GM18511 (cell line): ENCODE results near the gene RABL6.
"Not testable (repeated sequence)": the region's sequence is repeated elsewhere in the genome, so short reads cannot be mapped to it uniquely, and the experiment has no call there.

Source experiments
- ATAC-seq: cut with Tn5 transposase; IDR thresholded peaks from one replicate; pipeline ENCODE4 v1.9.1; 2021; ENCODE audit warnings: mild to moderate bottlenecking, moderate library complexity; ENCODE audit not compliant: unreplicated experiment

The RABL6 gene

DNA sequence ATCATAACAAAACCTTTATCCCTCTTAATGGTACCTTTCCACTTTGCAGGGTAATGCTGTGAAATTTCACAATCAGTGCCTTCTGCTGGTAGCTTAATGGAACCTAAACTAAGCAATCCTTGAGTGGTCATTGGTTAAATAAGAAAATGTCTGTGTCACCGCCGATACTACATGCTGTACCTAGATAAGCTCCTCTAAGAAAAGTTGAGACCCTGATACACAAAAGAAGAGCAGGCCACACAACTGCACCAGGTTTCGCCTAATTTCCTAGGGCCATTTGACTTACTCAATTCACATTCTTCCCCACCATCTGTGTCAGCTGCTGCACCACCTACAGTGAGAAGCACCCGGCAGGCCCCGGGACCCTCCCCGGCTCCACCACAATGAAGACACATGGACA is 67.4 kb downstream of the RABL6 start:
- no peak for ATAC-seq

DNA sequence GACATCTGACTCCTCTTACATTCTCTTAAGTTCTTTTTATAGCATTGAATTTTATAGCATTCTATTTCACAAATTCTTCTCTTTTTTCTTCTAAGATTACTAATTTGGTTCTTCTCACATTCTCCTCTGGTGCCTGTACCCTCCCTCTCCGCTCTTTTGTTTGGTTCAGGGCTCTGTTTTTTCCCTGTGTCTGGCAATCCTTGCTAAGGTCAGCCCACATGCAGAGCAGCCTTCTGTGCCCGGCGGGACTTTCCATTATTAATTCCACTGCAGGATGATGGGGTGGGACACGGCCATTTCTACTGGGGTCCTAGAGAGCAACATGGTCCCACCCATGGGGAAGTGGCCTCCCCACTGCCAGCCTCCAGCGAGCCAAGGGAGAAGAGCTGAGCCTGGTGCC is 68.7 kb downstream of the RABL6 start:
- ATAC-seq: no peak

- no peak for ATAC-seq
Observed at GRCh38 chr9:136880651-136881050, 72.9 kb downstream of the RABL6 start.

GRCh38 chr9:136881691-136882108 is 74.0 kb downstream of the RABL6 start:
- ATAC-seq: peak; percentile 46

DNA sequence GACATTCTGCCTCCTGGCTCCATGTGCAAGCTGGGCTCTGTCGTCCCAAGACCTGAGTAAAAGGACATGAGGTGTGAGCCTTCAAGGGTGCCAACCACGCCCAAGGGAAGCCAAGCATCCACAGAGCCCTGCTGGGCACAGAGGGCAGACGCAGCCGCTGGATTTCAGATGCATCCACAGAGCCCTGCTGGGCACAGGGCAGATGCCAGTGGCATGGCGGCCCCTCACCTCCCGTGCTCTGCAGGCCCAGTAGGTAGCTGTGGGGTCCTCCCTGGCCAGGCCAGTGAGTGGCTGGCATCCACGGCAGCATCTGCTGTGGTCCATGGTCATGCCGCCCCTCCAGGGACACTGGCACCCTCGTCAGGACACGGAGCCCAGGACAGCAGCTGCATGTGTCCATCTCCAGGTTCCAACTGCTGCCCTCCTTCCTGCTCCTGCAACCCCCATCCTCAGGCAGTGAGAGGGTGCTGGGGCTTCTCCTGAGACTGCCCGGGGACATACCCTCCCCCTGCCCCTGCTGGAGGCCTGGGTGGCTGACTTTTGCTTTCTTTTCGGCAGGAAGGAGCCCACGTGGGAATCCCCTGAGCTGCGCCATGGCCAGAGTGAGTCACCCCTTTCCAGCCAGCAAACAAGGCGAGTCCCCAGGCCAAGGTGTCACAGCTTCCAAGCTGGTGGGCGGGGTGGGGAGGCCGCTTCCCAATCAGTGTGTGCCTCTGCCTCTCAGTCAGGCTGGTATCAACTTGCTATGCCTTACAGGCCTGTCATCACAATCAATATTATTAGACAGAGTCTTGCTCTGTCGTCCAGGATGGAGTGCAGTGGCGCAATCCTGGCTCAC is 74.6 kb downstream of the RABL6 start:
- peak; percentile 37 for ATAC-seq

DNA sequence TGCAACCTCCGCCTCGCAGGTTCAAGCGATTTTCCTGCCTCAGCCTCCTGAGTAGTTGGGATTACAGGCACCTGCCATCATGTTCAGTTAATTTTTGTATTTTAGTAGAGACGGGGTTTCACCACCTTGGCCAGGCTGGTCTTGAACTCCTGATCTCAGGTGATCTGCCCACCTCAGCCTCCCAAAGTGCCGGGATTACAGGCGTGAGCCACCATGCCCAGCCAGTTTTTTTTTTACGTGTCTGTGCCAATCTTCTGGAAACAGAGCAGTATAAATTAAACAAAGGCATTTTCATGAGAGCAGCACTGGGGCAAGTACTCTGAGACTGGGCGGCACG is 75.2 kb downstream of the RABL6 start:
- not testable (repeated sequence) for ATAC-seq

GRCh38 chr9:136883670-136884069 is 75.9 kb downstream of the RABL6 start:
- not testable (repeated sequence) for ATAC-seq

- peak; percentile 81 for ATAC-seq
Observed at GRCh38 chr9:136885950-136886578, 78.3 kb downstream of the RABL6 start, which contains the start of gene TRAF2. Gene TRAF2 (plus strand): TSS chr9:136886516. CDS start chr9:136898741, 12,225 bp downstream.

DNA sequence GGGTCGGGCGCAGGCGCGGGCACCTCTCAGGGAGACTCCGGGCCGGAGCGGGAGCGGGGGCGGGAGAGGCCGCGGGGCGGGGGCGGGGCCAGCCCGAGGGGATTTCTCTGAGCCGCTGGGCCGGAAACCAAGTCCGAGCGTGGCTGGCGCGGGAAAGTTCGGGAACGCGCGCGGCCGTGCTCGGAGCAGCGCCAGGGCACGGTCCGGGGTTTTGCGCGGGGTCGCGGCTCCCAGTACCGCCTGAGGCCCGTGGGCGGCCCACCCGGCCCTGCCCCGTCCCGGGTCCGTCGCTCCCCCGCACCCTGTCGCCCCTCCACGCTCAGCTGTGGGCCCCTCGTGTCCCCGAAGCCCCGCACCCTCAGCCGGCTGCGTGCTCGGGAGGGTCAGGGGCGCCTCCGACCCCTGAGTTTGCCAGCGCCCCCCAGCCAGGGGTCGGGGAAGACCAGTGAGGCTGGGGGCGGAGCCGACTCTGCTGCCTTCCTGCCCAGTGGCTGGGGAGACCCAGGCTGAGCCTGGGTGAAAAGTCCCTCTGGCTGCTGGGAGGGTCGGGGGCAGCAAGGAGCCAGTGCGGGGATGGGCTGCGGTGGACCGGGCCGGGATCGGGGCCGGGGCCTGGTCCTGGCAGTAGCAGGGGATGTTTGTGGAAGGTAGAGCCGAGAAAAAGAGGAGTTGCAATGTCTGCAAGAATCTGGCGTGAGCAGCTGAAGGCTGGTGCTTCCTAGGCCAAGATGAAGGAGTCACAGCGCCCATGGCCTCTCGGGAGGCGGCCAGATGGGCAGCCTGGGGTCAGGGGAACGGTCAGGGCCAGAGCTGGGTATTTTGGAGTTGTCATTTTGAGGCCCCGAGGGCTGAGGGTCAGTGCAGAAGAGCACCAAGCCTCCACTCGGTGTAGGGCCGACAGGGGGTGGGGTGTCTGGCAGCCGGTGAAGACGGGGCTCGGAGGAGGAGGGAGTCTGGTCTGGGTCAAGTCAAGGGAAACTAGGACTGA is 79.2 kb downstream of the RABL6 start:
- peak; percentile 37 for ATAC-seq

DNA sequence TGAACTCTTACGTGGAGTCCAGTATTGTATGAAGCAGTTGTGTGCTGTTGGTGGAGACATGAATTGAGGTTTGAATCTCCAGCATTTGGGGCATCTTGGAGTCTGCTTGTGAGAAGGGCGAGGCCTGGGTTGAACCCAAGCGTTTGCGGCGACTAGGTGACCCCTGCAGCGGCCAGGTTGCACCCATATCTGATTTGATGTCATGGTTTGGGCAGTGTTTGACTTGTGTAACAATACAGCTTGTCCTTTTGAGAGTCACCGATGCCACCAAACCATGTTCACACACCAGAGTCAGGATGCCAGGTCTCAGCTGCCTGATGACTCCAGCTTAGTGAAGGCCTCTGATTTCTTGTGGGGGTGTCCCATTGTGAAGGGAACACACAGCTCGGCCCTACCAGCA is 80.7 kb downstream of the RABL6 start:
- no peak for ATAC-seq

- ATAC-seq: no peak
Observed at GRCh38 chr9:136889858-136890257, 82.1 kb downstream of the RABL6 start.

GRCh38 chr9:136890661-136891060 is 82.9 kb downstream of the RABL6 start:
- ATAC-seq: no peak
